Activated CD4-positive, alpha-beta T cell treated with anti-CD3 and anti-CD28 coated beads for 24 hours (primary cell): Measurements from ENCODE around the gene METTL6.
"Not testable (repeated sequence)": the region's sequence is repeated elsewhere in the genome, so short reads cannot be mapped to it uniquely, and the experiment has no call there.

Experiments used
- DNase-seq, 2 donors: peaks; one replicate each; pipeline ENCODE4 v3.0.0-alpha.2; 2020; ENCODE audit warnings: low read depth in 2 of 2

Gene METTL6, protein sequence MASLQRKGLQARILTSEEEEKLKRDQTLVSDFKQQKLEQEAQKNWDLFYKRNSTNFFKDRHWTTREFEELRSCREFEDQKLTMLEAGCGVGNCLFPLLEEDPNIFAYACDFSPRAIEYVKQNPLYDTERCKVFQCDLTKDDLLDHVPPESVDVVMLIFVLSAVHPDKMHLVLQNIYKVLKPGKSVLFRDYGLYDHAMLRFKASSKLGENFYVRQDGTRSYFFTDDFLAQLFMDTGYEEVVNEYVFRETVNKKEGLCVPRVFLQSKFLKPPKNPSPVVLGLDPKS

DNA sequence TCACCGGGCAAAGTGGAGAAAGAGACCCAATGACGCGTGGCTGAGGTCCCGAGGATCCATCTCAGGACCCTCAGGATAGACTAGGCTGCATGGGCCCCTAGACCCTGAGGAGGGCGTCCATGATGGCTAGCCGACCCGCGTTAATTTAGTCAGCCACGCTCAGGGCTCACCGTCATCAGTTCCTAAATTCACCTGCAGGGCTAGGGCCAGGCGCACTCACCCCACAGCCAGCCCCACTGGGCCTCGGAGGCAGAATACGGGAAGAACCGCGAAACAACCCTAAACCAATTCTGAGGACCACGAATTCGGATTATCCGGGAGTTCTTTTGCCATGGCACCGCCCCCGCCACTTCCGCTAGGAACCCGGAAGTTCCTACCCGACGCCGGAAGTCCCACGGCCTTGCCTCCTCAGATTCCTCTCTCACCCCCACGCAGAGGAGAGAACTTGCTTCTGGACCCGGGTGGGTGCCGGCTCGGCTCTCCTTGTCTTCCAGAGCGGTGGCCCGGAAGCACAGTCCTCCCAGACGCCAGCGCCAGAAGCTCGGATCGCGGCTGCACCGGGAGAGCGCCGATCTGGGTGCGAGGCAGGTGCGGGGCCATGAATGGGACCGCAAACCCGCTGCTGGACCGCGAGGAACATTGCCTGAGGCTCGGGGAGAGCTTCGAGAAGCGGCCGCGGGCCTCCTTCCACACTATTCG is at the start of gene METTL6, which contains the start of gene EAF1:
Gene METTL6 (minus strand): TSS at position 363 of the 699 bp plus-strand sequence. CDS start 1,033 bp downstream, outside the sequence.
Gene EAF1 (plus strand): TSS at position 417 of the 699 bp plus-strand sequence. CDS start 182 bp downstream, at position 599.
- DNase-seq, result peak; percentile 76 to 82

DNA sequence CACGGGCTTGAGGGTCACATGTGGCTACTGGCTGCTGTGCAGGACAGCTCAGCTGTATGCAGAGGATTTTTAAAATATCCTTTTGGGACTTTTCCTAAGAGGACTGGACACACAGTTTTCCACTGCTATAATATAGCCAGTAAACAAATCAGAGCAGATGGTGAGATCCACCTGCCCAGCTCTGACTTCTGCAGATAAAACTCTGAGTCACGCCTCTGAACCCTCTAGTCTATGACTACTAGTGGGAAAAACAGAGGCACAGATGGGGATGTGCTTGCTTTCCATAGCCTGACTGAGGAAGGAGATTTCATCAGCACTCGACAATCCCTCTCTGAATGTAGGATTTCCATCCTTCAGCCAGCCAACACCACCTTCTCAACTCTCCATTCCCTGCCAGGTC is 49.0 kb upstream of the METTL6 start:
- DNase-seq, result no peak

DNA sequence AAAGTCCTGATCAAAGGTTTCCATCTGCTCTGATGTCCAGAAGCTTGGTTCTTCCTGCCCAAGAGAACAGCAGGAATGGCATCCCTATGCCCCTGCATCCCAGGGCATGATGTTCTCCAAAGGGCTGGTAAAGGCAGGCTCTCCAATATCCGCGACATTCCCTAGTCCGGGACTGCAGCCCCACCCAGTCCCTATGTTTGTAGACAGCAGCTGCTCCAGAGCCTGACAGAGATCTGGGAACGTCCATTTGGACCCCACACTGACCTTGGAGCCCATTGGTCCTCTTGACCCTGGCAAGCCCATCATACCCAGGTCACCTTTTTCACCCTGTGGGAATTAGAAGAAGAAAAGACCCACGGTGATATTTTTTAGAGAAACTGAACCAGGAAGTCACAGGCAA is 47.8 kb upstream of the METTL6 start:
- no peak for DNase-seq

DNA sequence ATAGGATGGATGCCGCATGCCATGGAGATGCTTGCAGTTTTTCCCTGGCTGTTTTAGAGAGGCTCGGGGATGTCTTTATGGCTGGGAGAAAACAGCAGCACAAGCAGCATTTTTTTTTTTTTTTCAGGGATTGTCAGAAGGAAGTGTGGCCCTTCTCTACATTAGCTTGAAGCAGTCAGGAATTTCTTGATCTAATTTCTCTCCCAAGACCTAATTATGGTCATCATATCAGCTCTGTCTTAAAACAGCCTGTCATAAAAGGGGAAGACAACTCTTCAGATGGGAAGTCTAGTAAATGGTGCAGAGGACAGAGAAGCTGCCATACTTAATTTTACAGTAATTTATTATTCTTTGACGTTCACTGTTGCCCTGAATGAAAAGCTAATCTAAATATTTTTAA is 44.5 kb upstream of the METTL6 start:
- DNase-seq, result no peak

DNA sequence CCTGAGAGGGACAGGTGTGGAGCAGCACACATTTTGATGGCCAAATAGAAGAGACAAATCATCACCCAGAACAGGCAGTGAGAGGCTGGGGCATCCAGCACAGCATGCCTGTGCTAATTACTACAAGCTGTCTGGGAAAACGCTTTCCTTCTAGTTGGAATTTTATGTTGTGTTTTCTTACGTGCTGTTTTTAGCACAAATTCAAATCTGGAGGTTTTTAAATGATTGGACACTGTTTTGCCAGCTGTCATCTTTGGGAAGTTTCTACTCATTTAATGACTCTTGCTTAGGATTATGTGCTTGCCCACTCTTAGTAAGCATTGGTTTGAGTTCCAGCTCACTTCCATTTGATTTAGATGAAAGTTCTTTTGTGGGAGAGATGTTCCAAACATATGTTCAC is 43.5 kb upstream of the METTL6 start:
- DNase-seq, result no peak

DNA sequence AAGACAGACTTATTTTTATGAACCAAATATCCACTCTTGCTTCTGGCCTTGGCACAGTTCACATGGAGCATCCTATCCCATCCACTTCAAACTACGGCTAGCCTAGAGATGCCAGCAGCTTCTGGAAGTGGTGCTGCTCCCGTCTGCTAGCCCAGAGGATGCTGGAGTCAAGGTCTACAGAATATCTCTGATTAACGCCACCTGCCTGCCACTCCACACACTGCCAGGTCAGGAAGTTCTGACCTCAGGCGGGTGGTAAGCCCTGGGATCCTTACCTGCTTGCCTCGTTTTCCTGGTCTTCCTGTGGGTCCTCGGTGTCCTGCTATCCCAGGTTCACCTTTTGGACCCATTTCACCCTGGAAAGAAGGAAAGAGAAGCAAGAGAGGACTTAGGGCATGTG is 42.9 kb upstream of the METTL6 start:
- no peak for DNase-seq

DNA sequence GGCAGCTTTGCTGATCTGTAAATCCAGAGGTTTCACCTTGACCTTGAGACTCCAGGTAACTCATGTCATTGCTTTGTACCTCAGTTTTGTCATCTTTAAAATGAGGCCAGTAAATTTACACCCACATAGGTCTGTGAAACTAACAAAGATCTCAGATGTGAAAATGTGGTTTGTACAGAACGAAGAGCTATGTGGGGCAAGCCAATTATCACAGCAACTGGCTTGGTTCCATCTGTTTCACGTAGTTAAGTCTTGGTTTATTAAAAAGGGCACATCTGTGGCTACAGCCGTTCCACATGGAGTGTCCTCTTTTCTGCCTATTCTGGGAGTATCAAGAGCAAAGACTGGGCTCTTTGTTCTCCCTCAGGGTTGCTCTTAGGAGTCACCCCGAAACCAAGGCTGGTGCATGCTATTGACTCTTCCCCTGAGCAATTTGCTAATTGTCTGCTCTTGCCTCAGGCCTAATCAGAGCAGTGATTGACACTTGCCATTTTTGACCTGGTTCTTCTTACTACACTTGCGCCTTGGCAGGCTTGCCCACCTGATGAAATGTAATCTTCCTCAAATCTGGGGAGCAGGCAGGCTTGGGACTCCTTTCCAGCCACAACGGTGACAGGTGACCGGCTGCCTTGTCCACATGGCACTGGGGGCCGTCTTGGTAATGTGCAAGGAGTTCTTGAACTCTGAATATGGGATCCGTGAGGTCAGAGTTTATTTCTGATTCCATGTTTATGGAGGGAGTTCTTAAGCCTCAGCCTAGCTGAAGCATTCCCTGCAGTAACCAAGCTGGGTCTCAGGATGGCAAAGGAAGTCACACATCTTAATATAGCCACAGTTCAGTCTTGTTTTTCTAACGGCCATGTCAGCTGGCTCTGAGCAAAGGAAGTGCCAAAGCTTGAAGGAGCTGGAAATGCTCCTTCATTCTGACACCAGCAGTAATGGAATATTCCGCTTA is 40.2 kb upstream of the METTL6 start:
- DNase-seq, result no peak

DNA sequence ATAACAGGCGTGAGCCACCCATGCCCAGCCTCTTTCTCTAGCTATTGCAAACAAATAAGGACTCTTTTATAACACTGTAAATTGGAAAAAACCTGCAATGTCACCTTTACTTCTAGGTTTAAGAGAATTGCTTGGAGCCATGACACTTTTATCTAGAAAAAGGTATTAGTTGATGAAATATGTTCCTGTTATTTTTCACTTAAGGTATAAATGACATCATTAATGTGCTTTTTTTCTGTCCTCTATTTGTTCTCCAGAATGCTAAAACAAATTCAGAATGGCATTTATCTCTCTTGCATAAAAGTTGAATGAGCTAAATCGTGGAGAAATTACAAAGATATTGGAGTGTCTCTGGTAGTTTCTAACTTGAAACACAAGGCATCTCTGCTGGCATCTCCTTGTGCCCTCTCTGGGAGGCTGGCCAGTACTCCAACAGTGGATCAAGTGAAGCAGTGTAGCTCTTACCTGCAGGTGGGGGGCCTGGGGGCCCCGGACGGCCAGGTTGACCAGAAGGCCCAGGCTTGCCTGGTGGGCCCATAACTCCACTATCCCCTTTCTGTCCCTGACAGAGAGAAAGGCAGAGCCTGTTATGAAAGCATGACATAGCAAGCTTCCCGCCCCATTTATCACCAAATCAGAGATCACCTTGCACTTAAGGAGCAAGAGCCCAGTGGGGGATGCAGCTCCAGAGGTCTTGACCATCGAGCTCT is 38.7 kb upstream of the METTL6 start:
- no peak for DNase-seq

DNA sequence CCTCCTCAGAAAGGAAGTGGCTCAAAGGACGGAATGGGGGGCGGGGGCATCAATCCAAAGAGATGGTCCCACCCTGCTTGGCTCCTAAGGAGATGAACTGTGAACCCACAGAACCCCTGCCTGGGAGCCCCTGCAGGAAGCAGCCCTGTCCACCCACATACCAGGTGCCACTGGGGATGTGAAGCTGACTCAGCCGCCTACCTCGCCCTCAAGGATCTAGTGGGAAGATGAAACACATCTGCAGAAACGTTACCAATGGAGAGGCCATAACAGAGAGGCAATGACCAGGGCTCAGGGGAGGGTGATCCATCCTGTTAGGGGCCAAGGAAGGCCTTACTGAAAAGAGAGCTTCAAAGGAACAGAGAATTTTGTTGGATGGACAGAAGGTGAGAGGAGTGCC is 35.1 kb upstream of the METTL6 start:
- DNase-seq, result no peak

DNA sequence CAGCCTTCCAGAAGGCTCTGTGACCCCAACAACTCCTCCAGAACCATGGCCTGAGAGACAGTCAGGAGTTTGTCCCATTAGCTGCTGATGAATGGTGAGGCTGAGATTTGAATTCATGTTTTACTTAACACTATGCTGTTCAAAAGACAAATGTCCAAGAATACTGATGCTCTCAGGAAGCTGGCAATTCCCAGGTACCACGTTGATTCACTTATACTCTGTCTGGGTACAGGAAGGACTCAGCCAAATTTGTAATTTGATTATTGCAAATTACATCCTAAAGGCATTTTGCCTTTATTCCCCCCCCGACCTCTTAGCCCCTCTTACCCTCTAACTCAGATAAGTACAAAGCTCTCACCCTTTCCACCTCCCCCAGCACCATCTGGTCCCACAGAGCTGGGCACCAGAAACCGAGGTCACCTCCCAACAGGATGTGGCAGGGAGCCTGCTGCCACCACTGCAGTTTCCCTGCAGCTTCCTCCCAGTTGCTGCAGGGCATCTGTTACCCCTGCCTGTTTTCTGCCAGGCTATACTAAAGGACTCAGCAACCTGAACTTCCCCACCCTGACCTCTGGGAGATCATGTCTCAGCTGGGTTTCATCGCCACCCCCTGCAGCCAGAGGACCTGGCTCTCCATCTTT is 33.7 kb upstream of the METTL6 start:
- no peak for DNase-seq

DNA sequence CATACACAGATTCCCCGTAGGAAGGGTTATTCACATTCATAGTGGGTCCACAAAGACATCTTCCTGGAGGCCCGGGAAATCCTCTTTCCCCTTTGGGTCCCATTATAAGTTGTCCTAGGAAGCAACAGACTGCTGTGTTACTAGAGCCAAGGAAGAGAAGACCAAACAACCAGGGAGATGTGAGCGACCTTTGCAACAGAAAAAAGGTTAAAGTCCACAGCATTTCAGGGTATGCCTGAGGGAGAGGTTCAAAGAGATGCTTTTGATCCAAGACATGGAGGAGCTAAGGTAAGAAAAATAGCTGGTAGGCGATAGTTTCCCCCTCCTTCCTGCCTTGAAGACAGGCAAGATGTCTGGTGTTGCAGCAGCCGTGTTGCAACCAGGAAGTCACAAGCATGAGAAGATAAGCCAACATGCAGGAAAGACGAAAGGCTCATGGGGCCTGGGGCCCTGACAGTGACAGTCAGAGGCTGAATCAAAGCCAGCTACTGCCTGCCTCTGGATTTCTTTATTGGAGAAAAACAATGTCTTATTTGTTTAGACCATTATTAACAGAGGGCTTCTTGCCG is 31.0 kb upstream of the METTL6 start:
- no peak for DNase-seq

DNA sequence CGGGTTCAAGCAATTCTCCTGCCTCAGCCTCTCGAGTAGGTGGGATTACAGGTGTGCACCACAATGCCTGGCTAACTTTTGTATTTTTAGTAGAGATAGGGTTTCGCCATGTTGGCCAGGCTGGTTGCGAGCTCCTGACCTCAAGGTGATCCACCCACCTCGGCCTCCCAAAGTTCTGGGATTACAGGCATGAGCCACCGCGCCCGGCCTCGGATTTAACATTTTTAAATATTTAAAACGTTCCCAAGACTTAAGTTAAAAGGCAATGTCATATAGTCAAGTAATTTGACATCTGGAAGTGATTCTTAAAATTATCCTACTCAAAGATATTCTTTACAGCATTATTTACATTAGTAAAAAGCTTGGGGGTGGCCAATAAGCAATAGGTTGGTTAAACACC is 29.6 kb upstream of the METTL6 start:
- not testable (repeated sequence) for DNase-seq

DNA sequence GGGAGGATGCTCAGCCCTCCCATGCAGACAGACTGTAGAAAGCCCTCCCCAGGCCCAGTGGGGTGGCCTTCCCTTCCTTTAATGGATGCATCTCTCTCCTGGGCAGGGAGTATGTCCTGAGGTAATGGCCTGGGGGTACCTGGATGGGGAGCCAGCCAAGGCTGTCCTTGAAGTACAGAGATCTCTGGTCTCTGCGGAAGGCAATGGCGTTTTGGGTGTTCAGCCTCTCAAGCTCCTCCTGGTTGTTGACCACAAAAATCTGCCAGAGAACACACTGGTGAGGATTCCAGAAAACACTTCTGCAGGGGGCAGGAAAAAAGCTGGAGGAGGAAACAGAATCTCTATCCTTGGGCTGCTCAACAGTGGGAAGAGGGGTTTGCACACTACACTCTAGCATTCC is 29.0 kb upstream of the METTL6 start:
- no peak for DNase-seq

DNA sequence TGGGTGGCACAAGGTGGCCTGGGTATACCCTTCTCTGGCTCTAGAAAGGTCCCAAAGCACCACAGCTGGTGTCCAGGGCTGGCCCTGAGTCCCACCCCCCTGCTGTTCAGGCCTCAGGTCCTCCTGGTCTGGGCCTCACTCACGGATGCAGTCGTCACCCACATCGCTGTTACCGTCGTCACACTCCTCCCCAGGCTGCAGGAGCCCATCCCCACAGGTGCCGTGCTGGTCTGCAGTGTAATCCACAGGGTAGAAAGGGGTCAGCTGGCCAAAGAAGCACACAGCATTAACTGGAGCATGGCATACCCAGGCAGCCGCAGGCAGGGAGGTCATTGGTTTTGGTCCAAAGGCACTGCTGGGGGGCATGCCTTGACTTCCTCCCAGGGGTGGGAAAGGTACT is 28.4 kb upstream of the METTL6 start:
- no peak for DNase-seq

DNA sequence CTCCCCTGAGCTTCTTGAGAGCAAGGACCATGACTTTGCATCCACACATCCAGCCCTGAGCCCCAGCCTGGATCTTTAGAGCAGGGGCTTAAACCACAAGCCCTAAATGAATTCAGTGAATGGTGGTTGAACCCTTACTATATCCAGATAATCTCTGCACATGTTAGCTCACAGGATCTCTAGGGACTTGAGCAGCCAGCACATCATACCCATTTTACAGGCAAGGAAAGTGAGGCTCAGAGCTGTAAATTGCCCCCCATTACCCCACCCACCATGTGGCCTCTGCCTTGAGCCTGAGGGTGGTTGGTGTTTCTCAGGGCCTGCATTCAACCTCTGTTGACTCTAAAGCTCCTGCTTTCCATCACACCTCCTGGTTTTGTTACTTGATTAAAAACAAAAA is 27.6 kb upstream of the METTL6 start:
- no peak for DNase-seq

DNA sequence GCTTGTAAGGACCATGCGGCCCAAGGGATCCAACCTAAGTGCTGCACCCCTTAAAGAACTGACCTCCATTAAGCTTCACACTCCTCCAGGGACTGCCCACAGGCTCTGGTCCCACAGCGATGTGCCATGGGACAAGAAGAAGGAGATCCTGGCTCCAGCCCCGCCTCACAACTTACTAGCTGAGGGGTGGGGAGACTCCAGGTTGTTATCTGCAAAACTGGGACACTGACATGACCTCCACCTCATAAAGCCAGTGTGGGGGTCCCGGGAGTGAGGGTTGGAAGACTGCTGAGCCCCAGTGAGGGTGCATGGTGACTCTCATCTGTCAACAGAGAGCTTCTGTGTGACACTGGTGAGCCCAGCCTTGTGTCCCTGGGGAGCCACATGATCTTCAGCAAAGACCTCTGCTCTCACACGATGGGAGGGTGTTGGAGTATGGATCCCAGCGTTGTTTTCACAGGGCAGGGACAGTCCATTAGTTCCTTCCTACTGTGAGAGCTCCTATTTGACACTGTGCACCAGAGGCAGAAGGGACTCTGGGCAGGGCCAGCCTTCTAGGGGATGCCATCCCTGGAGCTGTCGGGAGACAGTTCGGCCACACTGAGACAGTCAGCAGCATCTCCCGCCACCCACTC is 26.8 kb upstream of the METTL6 start:
- no peak for DNase-seq

DNA sequence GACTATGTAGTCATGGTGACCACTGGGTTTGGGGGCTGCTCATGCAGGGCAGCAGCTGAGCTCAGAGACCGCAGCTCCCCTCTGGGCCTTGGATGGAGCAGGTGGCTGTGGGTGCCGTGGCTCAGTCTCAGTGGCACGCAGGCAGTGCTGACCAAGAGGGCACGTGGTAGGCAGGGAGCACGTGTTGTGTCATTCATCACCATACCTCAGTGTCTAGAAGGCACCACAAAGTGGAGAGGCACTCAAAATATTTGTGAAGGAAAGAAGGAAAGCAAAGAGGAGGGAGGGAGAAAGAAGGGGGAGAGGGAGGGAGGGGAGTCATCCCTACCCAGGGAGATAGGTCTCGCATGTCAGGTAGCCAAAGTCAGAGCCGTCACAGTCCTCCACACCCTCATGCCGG is 26.2 kb upstream of the METTL6 start:
- no peak for DNase-seq

DNA sequence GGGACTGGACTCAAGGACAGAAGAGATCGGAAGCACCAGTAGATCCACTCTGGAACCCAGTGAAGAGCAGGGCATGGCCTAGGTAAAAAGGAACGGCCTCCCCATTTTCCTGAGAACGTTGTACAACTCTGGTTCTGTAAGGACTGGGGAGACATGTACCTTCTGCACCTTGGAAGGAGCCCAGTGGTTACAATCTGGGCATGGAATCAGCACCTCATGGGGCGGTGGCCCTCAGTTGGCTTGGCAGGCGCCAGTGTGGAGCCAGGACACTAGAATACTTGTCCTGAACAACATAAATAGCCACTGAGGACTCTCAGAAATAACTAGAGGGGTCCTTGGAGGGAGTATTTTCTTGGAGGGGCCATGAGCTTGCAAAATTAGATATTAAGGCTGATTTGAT is 25.6 kb upstream of the METTL6 start:
- no peak for DNase-seq

DNA sequence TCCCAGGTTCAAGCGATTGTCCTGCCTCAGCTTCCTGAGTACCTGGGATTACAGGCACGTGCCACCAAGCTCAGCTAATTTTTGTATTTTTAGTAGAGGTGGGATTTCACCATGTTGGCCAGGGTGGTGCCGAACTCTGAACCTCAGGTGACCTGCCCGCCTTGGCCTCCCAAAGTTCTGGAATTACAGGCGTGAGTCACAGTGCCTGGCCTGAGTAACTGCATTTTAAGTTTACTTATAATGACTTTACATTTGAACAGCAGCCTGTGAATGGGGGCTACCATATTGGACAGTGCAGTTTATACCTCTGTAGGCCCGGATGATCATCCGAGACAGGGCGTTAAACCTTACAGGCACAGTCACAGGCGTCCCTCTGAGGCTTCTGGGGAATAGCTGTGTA is 24.8 kb upstream of the METTL6 start:
- no peak for DNase-seq
